ENCODE measurements around the gene HPN. TPM values are rescaled to one million over a fixed set of nuclear protein-coding genes. Genes with fewer than 3 reads are reported as not detected.

The HPN gene
- total and polyA plus RNA-seq, 2 of the 13 experiments (the other 11 are each of a cell fraction or from before 2014, with no cell fraction given): 46.7 to 261 TPM

DNA sequence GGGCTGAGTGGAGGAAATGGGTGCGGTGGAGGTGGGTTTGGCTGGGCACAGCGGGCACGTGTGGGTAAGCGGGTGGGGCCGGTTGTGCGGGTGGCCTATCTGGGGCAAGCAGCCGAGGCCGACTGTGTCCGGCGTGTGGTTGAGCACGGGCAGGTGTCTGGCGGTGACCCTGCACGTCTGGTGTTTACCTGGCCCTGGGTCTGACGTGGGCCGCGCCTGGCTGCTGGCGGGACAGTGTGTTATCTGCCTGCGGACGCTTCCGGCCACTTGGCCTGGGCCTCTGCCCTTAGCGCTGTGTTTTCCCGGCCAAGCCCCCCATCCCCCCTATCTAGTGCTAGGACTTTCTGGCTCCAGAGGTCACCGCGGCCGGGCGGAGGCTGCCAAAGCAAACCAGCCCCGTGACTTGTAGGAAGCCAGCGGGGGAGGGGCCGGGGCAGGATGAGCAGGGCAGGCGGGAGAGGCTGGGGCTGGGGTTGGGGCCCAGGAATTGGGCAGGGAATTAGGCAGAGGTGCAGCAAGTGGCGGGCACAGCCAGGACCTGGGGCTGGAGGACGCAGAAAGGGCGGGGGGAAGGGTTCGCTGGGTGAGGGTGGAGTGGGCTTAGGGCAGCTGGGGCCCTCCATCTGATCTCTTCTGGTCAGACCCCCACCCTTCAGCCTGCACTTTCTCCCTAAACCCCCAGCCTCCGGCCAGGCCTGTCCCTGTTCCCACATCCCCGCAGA, 534 bp upstream of the HPN start (continued):
- peak; percentile 94; the same call in 1 of the 2 replicates for TF ChIP-seq MTA1 (CRISPR knock-in tag; IDR thresholded peaks at IDR 0.05; ENCODE audit: borderline replicate concordance)
- peak; percentile 88 for TF ChIP-seq ZNF891 (CRISPR knock-in tag; IDR thresholded peaks at IDR 0.05)
- TF ChIP-seq GLI4 (CRISPR knock-in tag; IDR thresholded peaks at IDR 0.05; ENCODE audit: borderline replicate concordance): no peak
- TF ChIP-seq ZNF260 (CRISPR knock-in tag; IDR thresholded peaks at IDR 0.05; ENCODE audit: borderline replicate concordance, low read depth): no peak
- TF ChIP-seq RFX3 (CRISPR knock-in tag; IDR thresholded peaks at IDR 0.05): no peak
- TF ChIP-seq FOXJ3 (CRISPR knock-in tag; IDR thresholded peaks at IDR 0.05; ENCODE audit: borderline replicate concordance): peak; percentile 91; the same call in 1 of the 2 replicates
- TF ChIP-seq ZNF598 (CRISPR knock-in tag; IDR thresholded peaks at IDR 0.05; ENCODE audit: borderline replicate concordance): peak; percentile 67; the same call in 1 of the 2 replicates
- TF ChIP-seq, protein P1, sequence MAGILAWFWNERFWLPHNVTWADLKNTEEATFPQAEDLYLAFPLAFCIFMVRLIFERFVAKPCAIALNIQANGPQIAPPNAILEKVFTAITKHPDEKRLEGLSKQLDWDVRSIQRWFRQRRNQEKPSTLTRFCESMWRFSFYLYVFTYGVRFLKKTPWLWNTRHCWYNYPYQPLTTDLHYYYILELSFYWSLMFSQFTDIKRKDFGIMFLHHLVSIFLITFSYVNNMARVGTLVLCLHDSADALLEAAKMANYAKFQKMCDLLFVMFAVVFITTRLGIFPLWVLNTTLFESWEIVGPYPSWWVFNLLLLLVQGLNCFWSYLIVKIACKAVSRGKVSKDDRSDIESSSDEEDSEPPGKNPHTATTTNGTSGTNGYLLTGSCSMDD (CRISPR knock-in tag; IDR thresholded peaks at IDR 0.05): no peak
- TF ChIP-seq, protein P2, sequence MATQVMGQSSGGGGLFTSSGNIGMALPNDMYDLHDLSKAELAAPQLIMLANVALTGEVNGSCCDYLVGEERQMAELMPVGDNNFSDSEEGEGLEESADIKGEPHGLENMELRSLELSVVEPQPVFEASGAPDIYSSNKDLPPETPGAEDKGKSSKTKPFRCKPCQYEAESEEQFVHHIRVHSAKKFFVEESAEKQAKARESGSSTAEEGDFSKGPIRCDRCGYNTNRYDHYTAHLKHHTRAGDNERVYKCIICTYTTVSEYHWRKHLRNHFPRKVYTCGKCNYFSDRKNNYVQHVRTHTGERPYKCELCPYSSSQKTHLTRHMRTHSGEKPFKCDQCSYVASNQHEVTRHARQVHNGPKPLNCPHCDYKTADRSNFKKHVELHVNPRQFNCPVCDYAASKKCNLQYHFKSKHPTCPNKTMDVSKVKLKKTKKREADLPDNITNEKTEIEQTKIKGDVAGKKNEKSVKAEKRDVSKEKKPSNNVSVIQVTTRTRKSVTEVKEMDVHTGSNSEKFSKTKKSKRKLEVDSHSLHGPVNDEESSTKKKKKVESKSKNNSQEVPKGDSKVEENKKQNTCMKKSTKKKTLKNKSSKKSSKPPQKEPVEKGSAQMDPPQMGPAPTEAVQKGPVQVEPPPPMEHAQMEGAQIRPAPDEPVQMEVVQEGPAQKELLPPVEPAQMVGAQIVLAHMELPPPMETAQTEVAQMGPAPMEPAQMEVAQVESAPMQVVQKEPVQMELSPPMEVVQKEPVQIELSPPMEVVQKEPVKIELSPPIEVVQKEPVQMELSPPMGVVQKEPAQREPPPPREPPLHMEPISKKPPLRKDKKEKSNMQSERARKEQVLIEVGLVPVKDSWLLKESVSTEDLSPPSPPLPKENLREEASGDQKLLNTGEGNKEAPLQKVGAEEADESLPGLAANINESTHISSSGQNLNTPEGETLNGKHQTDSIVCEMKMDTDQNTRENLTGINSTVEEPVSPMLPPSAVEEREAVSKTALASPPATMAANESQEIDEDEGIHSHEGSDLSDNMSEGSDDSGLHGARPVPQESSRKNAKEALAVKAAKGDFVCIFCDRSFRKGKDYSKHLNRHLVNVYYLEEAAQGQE (IDR thresholded peaks at IDR 0.05; ENCODE audit: borderline replicate concordance in 1 of 2, low read depth in 1 of 2, low read length in 2 of 2): 0 out of 4 replicates have a peak, but pooled peaks of 1 of the 2 experiments have one; percentile 31
- no peak for TF ChIP-seq MTA3 (CRISPR knock-in tag; IDR thresholded peaks at IDR 0.05)
- TF ChIP-seq ZNF883 (CRISPR knock-in tag; IDR thresholded peaks at IDR 0.05; ENCODE audit: not compliant biosample characterization): peak; percentile 88
- TF ChIP-seq BRCA1 (CRISPR knock-in tag; IDR thresholded peaks at IDR 0.05): no peak
- TF ChIP-seq, protein P3, sequence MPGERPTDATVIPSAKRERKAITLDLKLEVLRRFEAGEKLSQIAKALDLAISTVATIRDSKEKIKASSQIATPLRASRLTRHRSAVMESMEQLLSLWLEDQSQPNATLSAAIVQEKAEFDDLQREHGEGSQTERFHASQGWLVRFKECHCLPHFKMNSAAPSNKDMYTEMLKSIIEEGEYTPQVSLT (CRISPR knock-in tag; IDR thresholded peaks at IDR 0.05; ENCODE audit: borderline replicate concordance, low read depth): peak; percentile 74; the same call in 1 of the 2 replicates
- TF ChIP-seq, protein P4, sequence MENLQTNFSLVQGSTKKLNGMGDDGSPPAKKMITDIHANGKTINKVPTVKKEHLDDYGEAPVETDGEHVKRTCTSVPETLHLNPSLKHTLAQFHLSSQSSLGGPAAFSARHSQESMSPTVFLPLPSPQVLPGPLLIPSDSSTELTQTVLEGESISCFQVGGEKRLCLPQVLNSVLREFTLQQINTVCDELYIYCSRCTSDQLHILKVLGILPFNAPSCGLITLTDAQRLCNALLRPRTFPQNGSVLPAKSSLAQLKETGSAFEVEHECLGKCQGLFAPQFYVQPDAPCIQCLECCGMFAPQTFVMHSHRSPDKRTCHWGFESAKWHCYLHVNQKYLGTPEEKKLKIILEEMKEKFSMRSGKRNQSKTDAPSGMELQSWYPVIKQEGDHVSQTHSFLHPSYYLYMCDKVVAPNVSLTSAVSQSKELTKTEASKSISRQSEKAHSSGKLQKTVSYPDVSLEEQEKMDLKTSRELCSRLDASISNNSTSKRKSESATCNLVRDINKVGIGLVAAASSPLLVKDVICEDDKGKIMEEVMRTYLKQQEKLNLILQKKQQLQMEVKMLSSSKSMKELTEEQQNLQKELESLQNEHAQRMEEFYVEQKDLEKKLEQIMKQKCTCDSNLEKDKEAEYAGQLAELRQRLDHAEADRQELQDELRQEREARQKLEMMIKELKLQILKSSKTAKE (CRISPR knock-in tag; IDR thresholded peaks at IDR 0.05; ENCODE audit: borderline replicate concordance): peak; percentile 100
